ENCODE measurements around the gene DHX35.
A peak's percentile ranks its signal among the peaks of the same experiment; 100 is the strongest.

Gene DHX35

GRCh38 chr20:38962044-38962927 lies at the start of gene DHX35:
TSS of gene DHX35 (plus strand) at chr20:38962344. CDS start at chr20:38962368, 24 bp downstream.
- DNase-seq = peak; percentile 99

- no peak for DNase-seq
Observed at GRCh38 chr20:38915355-38915754, 46.8 kb upstream of the DHX35 start.

- no peak for DNase-seq
Observed at GRCh38 chr20:38917657-38918056, 44.5 kb upstream of the DHX35 start.

- DNase-seq = no peak
Observed at GRCh38 chr20:38918172-38918571, 44.0 kb upstream of the DHX35 start.

- DNase-seq = no peak
Observed at GRCh38 chr20:38919683-38920082, 42.5 kb upstream of the DHX35 start.

GRCh38 chr20:38920411-38920810 lies 41.7 kb upstream of the DHX35 start:
- no peak for DNase-seq

GRCh38 chr20:38920851-38921250 lies 41.3 kb upstream of the DHX35 start:
- DNase-seq = no peak

- DNase-seq = no peak
Observed at GRCh38 chr20:38924718-38925117, 37.4 kb upstream of the DHX35 start.

- DNase-seq = peak; percentile 93
Observed at GRCh38 chr20:38926142-38926933, 35.8 kb upstream of the DHX35 start, which contains the start of gene FAM83D. TSS of gene FAM83D (plus strand) at chr20:38926417. CDS start at chr20:38926443, 26 bp downstream.

GRCh38 chr20:38926934-38927616 lies 35.1 kb upstream of the DHX35 start:
- no peak for DNase-seq

GRCh38 chr20:38927902-38928578 lies 34.1 kb upstream of the DHX35 start:
- no peak for DNase-seq

- DNase-seq = no peak
Observed at GRCh38 chr20:38930242-38930569, 31.9 kb upstream of the DHX35 start.

GRCh38 chr20:38931984-38932383 lies 30.2 kb upstream of the DHX35 start:
- no peak for DNase-seq

GRCh38 chr20:38932457-38933120 lies 29.6 kb upstream of the DHX35 start:
- DNase-seq = no peak

GRCh38 chr20:38934530-38934929 lies 27.6 kb upstream of the DHX35 start:
- DNase-seq = no peak

- no peak for DNase-seq
Observed at GRCh38 chr20:38935285-38935684, 26.9 kb upstream of the DHX35 start.

GRCh38 chr20:38935967-38936407 lies 26.2 kb upstream of the DHX35 start:
- no peak for DNase-seq

- no peak for DNase-seq
Observed at GRCh38 chr20:38937000-38937399, 25.1 kb upstream of the DHX35 start.

GRCh38 chr20:38937978-38938473 lies 24.1 kb upstream of the DHX35 start:
- no peak for DNase-seq

- no peak for DNase-seq
Observed at GRCh38 chr20:38939686-38940085, 22.5 kb upstream of the DHX35 start.

GRCh38 chr20:38940644-38941043 lies 21.5 kb upstream of the DHX35 start:
- no peak for DNase-seq

Data from stimulated activated CD4-positive, alpha-beta T cell treated with anti-CD3 and anti-CD28 coated beads, Interleukin-4, amount 100 ng/mL, for 1 hour (primary cell).